ENCODE data around the gene FGGY. TPM values are rescaled to one million over a fixed set of nuclear protein-coding genes. Genes with fewer than 3 reads are reported as not detected.

FGGY gene
- total RNA-seq, 4 donors from 2014 or later: 20.6 to 138 (median 32.8) TPM

DNA sequence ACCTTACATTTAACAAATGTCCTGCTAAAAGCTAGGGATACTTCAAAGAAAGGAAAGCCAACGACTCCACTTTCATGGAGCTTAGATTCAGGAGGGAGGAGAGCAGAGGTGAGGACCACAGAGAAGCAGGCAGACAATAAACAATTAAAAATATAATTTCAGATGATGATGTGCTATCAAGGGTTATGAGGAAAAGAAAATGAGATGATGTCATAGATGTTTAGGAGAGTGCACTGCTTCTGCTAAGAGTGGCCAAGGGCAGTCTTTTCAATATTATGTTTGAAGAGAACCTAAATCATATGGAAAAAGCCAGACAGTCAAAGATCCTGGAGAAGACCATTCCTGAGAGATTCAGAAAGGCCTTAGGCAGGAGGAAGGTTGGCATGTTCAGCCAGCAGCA, 451.2 kb downstream of the FGGY start:
- DNase-seq: no peak

DNA sequence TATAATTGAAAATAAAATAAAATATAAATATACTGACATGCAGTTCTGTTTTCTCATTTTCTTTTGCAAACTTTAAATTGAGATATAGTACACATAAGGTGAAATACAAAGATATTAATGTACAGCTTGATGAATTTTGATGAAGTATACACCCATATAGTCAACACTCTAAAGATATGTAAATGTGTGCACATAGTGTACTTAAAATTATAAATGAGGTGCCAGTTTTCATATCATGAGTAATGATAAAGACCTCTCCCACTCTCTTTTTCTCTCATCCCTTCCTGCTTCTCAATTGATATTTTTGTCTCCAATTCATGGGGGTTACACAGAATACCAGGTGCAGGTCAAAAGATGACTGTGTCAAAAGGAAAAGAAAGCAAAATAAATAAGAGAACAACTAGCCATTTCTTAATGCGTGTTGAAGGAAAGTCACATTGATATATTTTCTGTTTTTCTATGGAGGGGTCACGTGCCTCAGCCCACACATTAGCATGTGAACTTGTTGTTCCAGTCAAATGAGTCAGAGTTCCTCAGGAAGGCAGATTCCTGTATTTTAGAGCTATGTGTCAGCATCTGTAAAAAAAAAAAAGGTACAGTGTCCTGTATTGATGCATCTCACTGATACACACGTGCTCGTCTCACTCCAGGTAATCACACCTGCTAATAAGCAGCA, 453.6 kb downstream of the FGGY start:
- Histone ChIP-seq H3K4me3 (no peak overlapping the region), H3K27me3 (no peaks in the 10 kb centered on the region), H3K27ac (peak overlapping the region; percentile 57 to 70), H3K9me3 (no peaks in the 10 kb centered on the region), H3K4me1 (peaks cover 0 to 7% of the 10 kb centered on the region in 2 donors), H3K36me3 (no peaks in the 10 kb centered on the region)
- DNase-seq: peak; percentile 63 to 86
- no peak for TF ChIP-seq POLR2A (IDR thresholded peaks at IDR 0.05)
- TF ChIP-seq, protein P1, sequence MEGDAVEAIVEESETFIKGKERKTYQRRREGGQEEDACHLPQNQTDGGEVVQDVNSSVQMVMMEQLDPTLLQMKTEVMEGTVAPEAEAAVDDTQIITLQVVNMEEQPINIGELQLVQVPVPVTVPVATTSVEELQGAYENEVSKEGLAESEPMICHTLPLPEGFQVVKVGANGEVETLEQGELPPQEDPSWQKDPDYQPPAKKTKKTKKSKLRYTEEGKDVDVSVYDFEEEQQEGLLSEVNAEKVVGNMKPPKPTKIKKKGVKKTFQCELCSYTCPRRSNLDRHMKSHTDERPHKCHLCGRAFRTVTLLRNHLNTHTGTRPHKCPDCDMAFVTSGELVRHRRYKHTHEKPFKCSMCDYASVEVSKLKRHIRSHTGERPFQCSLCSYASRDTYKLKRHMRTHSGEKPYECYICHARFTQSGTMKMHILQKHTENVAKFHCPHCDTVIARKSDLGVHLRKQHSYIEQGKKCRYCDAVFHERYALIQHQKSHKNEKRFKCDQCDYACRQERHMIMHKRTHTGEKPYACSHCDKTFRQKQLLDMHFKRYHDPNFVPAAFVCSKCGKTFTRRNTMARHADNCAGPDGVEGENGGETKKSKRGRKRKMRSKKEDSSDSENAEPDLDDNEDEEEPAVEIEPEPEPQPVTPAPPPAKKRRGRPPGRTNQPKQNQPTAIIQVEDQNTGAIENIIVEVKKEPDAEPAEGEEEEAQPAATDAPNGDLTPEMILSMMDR (IDR thresholded peaks at IDR 0.05): no peak
- intact Hi-C loops (cut with DNase I; ENCODE audit: low total_unique reads): no loop called here

More for the DNA sequence above, 451.2 kb downstream of the FGGY start:
- peak overlapping the region; percentile 54 to 64 for H3K27ac ChIP-seq
- H3K36me3 ChIP-seq: no peaks in the 10 kb centered on the region
- H3K27me3 ChIP-seq: no peaks in the 10 kb centered on the region
- TF ChIP-seq POLR2A (IDR thresholded peaks at IDR 0.05): no peak
- TF ChIP-seq, protein P1 (IDR thresholded peaks at IDR 0.05): no peak
- peaks cover 0 to 7% of the 10 kb centered on the region in 2 donors for H3K4me1 ChIP-seq
- H3K4me3 ChIP-seq: no peak overlapping the region
- intact Hi-C loops (cut with DNase I; ENCODE audit: low total_unique reads): no loop called here
- no peaks in the 10 kb centered on the region for H3K9me3 ChIP-seq

DNA sequence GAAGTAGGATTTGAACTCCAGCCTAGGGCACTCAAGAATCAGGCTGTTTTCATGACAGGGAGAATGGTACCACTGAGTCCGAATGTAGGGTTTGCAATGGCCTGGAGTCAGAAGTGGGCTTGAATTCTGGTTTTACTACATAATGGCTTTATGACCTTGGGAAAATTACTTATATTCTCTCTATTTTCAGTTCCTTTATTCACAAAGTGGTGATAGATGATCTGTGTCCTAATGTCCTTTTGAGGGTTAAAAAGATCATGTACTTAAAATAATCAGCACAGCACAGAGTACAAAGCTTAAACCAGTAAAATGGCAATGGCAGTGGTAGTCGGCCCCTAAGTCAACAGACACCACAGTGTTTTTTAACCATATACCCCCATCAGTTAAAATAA, 454.1 kb downstream of the FGGY start:
- no peaks in the 10 kb centered on the region for H3K36me3 ChIP-seq
- H3K9me3 ChIP-seq: no peaks in the 10 kb centered on the region
- H3K4me1 ChIP-seq: peaks cover 0 to 7% of the 10 kb centered on the region in 2 donors
- peak overlapping the region; percentile 57 to 70 for H3K27ac ChIP-seq
- no peaks in the 10 kb centered on the region for H3K27me3 ChIP-seq
- H3K4me3 ChIP-seq: no peak overlapping the region
- TF ChIP-seq, protein P1 (IDR thresholded peaks at IDR 0.05): no peak
- no peak for DNase-seq
- intact Hi-C loops (cut with DNase I; ENCODE audit: low total_unique reads): no loop called here

DNA sequence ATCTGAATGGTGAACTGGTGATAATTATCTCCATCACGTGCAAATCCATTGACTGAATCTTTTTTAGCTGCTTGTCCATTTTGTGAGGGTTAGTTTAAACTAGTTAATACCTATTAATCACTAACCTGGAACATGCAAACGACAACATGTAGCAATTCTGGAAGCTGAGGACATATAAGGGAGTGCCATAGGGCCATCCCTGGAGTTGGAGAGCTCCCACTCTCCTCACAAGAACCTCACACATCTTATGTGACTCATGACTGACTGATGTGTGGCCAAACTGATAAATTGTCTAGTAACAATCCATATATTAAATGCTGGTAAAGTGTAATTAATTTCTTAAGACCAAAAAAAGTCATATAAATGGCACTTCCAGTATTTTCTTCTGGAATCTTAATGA, 454.9 kb downstream of the FGGY start:
- DNase-seq: no peak
- Histone ChIP-seq H3K4me3 (no peak overlapping the region), H3K36me3 (no peaks in the 10 kb centered on the region), H3K27ac (peak overlapping the region in 1 of 2 donors; percentile 70), H3K4me1 (peaks cover 0 to 7% of the 10 kb centered on the region in 2 donors), H3K9me3 (no peaks in the 10 kb centered on the region), H3K27me3 (no peaks in the 10 kb centered on the region)
- TF ChIP-seq, protein P1 (IDR thresholded peaks at IDR 0.05): no peak
- no peak for TF ChIP-seq POLR2A (IDR thresholded peaks at IDR 0.05)
- intact Hi-C loops (cut with DNase I; ENCODE audit: low total_unique reads): no loop called here

DNA sequence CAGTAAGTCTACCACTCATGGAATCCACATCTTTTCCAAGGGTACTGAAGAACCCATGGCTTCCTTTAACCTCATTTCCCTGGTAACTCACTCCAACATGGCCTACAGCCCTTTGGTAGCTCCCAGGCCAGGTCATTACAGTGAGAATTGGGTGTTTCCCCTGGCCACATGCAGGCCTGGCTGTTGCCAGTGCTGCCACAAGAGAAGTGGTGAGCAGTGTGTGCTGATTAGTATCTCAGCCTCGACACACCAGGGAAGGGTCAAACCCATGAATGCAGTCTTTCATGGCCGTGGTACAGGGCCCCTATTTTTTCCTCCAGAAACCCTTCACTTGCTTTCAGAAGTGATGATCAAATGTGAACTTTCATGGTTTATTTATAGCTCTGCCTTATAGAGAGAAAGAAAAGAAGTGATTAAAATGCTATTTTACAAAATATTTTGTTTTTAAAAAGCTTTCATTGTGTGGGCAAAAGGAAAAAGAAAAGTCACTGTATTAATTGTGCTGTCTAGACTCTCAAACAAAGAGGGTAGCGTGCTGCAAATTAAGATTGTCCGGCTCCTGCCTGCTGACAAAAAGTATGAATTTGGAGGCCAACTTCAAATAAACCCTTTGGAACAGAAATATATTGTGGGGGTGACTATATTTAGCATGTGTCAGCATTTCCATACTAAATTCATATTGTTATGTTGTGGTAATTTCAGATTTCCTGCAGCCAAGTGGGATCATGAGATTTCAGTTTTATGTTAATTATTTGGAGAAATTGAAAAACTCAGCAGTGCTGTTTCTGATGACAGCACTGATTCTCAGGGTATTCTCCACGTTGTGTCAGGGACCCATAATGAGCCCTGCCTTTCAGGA, 455.9 kb downstream of the FGGY start:
- Histone ChIP-seq H3K4me1 (peaks cover 0 to 7% of the 10 kb centered on the region in 2 donors), H3K36me3 (no peaks in the 10 kb centered on the region), H3K27me3 (no peaks in the 10 kb centered on the region), H3K9me3 (no peaks in the 10 kb centered on the region), H3K4me3 (no peak overlapping the region), H3K27ac (no peak overlapping the region)
- DNase-seq: no peak
- intact Hi-C loops (cut with DNase I; ENCODE audit: low total_unique reads): no loop called here
- no peak for TF ChIP-seq POLR2A (IDR thresholded peaks at IDR 0.05)
- TF ChIP-seq, protein P1 (IDR thresholded peaks at IDR 0.05): no peak

Data from uterus (tissue), 4 donors.